ENCODE measurements around the gene DHRSX. TPM values are rescaled to one million over a fixed set of nuclear protein-coding genes. Genes with fewer than 3 reads are reported as not detected.
"Not testable (repeated sequence)": the region's sequence is repeated elsewhere in the genome, so short reads cannot be mapped to it uniquely, and the experiment has no call there.

Gene DHRSX
- polyA plus RNA-seq, 2 of the 4 experiments (the other 2 are of a cell fraction) = 32.1 to 56.3 TPM

- peak overlapping the region; percentile 50 to 59; a peak in 4 of 6 replicates for H3K27ac ChIP-seq
- ATAC-seq; CTCF ChIA-PET; H3K9me3 ChIP-seq; DNase-seq (ENCODE audit: low read depth in 1 of 2, low spot score in 1 of 2); H3K4me3 ChIP-seq; POLR2A ChIA-PET: not testable (repeated sequence)
- WGBS (ENCODE audit: missing lambda C conversion rate) = 57% methylated on average over 17 of the region's 17 CpGs
- H3K4me1 ChIP-seq = peaks cover 27% of the 10 kb centered on the region; the same call in 2 of the 3 replicates
- peak in 1 of 2 experiments; percentile 51; a peak in 3 of 4 replicates for TF ChIP-seq CEBPB (IDR thresholded peaks at IDR 0.05)
- H3K4me2 ChIP-seq = peak overlapping the region; percentile 43; the same call in 2 of the 3 replicates
- peak; percentile 63 for FAIRE-seq
Observed at GRCh38 chrX:2460821-2461710, 39.7 kb downstream of the DHRSX start.

GRCh38 chrX:2460048-2460447, 40.7 kb downstream of the DHRSX start:
- H3K27ac ChIP-seq; H3K4me3 ChIP-seq; H3K4me2 ChIP-seq; POLR2A ChIA-PET; DNase-seq (ENCODE audit: low read depth in 1 of 2, low spot score in 1 of 2); FAIRE-seq; ATAC-seq; H3K9me3 ChIP-seq; CTCF ChIA-PET: not testable (repeated sequence)
- 75% methylated on average over 10 of the region's 10 CpGs for WGBS (ENCODE audit: missing lambda C conversion rate)
- H3K4me1 ChIP-seq = peaks cover 24% of the 10 kb centered on the region; the same call in 2 of the 3 replicates

GRCh38 chrX:2458309-2458708, 42.5 kb downstream of the DHRSX start:
- DNase-seq (ENCODE audit: low read depth in 1 of 2, low spot score in 1 of 2) (no peak), FAIRE-seq (no peak), ATAC-seq (no peak)
- CTCF ChIA-PET = no interaction called here
- Histone ChIP-seq H3K4me1 (peaks cover 18% of the 10 kb centered on the region; the same call in 2 of the 3 replicates), H3K27ac (no peak overlapping the region), H3K4me3 (no peak overlapping the region), H3K9me3 (no peaks in the 10 kb centered on the region), H3K4me2 (no peak overlapping the region)
- TF ChIP-seq BHLHE40 (IDR thresholded peaks at IDR 0.05; ENCODE audit: low read depth, low read length) (no peak), HOXB13 (CRISPR knock-in tag; IDR thresholded peaks at IDR 0.05; ENCODE audit: low read depth) (no peak), KDM1A (IDR thresholded peaks at IDR 0.05; ENCODE audit: low read depth) (0 out of 2 replicates have a peak, but pooled peaks have one; percentile 38)
- 98% methylated on average over 6 of the region's 6 CpGs for WGBS (ENCODE audit: missing lambda C conversion rate)
- POLR2A ChIA-PET = no interaction called here

- Histone ChIP-seq H3K4me3 (no peak overlapping the region), H3K4me2 (no peak overlapping the region), H3K9me3 (no peaks in the 10 kb centered on the region), H3K4me1 (peaks cover 14% of the 10 kb centered on the region; the same call in 2 of the 3 replicates), H3K27ac (no peak overlapping the region)
- no peak for FAIRE-seq
- ATAC-seq = peak in 1 of 2 experiments; percentile 50; a peak in 4 of 6 replicates
- ChIA-PET CTCF (no interaction called here), POLR2A (no interaction called here)
- no peak for TF ChIP-seq KDM1A (IDR thresholded peaks at IDR 0.05; ENCODE audit: low read depth)
- TF ChIP-seq KDM5A (IDR thresholded peaks at IDR 0.05) = no peak
- no peak for TF ChIP-seq HES2 (IDR thresholded peaks at IDR 0.05)
- TF ChIP-seq RCOR1 (IDR thresholded peaks at IDR 0.05; ENCODE audit: low read depth, low read length) = no peak
- TF ChIP-seq RAD21 (conservative IDR thresholded peaks at IDR 0.05 in 1 of 2, IDR thresholded peaks at IDR 0.05 in 1 of 2) = no peak
- no peak for TF ChIP-seq MAFK (IDR thresholded peaks at IDR 0.05; ENCODE audit: partially characterized antibody)
- no peak for TF ChIP-seq MYC (IDR thresholded peaks at IDR 0.05; ENCODE audit: borderline replicate concordance, low read length)
- no peak for TF ChIP-seq TP53 (CRISPR knock-in tag; IDR thresholded peaks at IDR 0.05)
- no peak for TF ChIP-seq TFCP2L1 (CRISPR knock-in tag; IDR thresholded peaks at IDR 0.05)
- no peak for TF ChIP-seq ZFP36 (IDR thresholded peaks at IDR 0.05; ENCODE audit: borderline replicate concordance, partially characterized antibody)
- TF ChIP-seq NFE2L2 (conservative IDR thresholded peaks at IDR 0.05; ENCODE audit: low read length) = no peak
- TF ChIP-seq USF2 (IDR thresholded peaks at IDR 0.05) = no peak
- TF ChIP-seq ATOH8 (CRISPR knock-in tag; IDR thresholded peaks at IDR 0.05; ENCODE audit: low read depth) = no peak
- no peak for TF ChIP-seq GATA3 (IDR thresholded peaks at IDR 0.05; ENCODE audit: borderline replicate concordance)
- 73% methylated on average over 26 of the region's 26 CpGs for WGBS (ENCODE audit: missing lambda C conversion rate)
- DNase-seq (ENCODE audit: low read depth in 1 of 2, low spot score in 1 of 2) = peak in 1 of 2 experiments; percentile 82
Observed at GRCh38 chrX:2457289-2458133, 43.3 kb downstream of the DHRSX start.

- POLR2A ChIA-PET; H3K9me3 ChIP-seq; DNase-seq (ENCODE audit: low read depth in 1 of 2, low spot score in 1 of 2); H3K27ac ChIP-seq; H3K4me3 ChIP-seq; FAIRE-seq; CTCF ChIA-PET; ATAC-seq; H3K4me2 ChIP-seq: not testable (repeated sequence)
- WGBS (ENCODE audit: missing lambda C conversion rate) = 87% methylated on average over 8 of the region's 8 CpGs
- H3K4me1 ChIP-seq = peaks cover 14% of the 10 kb centered on the region; the same call in 2 of the 3 replicates
Observed at GRCh38 chrX:2456091-2456490, 44.7 kb downstream of the DHRSX start.

GRCh38 chrX:2454620-2455019, 46.2 kb downstream of the DHRSX start:
- peaks cover 12% of the 10 kb centered on the region; the same call in 1 of the 3 replicates for H3K4me1 ChIP-seq
- POLR2A ChIA-PET; H3K4me2 ChIP-seq; H3K27ac ChIP-seq; CTCF ChIA-PET; FAIRE-seq; DNase-seq (ENCODE audit: low read depth in 1 of 2, low spot score in 1 of 2); H3K4me3 ChIP-seq; ATAC-seq; H3K9me3 ChIP-seq: not testable (repeated sequence)
- WGBS (ENCODE audit: missing lambda C conversion rate) = 95% methylated on average over 9 of the region's 9 CpGs

Data from A549 (cell line).